GM13977 (cell line): ENCODE data around the gene LSS.
"Not testable (repeated sequence)": the region's sequence is repeated elsewhere in the genome, so short reads cannot be mapped to it uniquely, and the experiment has no call there.

Experiments
- DNase-seq: peaks from one replicate; pipeline ENCODE4 v3.0.0; 2012; ENCODE audit warnings: low spot score
- in situ Hi-C: fragments of 300-500 bp; cut with MboI; formaldehyde crosslinking; loops from one replicate; pipeline ENCODE4 v1.12.0; 2022; ENCODE audit warnings: low sequenced_read_pairs, low pct_unique_long_range_greater_than_20kb, mixed read lengths, inconsistent platforms; ENCODE audit not compliant: unreplicated experiment
- TF ChIP-seq, protein P1 (sequence below): IDR thresholded peaks from 2 replicates; pipeline ENCODE4 v1.5.1; 2012; ENCODE audit warnings: mild to moderate bottlenecking, control low read depth; ENCODE audit not compliant: insufficient read depth; ENCODE audit errors: extremely low read depth, missing control alignments

LSS gene

GRCh38 chr21:46141767-46142581 is 86.6 kb downstream of the LSS start:
- TF ChIP-seq, protein P1, sequence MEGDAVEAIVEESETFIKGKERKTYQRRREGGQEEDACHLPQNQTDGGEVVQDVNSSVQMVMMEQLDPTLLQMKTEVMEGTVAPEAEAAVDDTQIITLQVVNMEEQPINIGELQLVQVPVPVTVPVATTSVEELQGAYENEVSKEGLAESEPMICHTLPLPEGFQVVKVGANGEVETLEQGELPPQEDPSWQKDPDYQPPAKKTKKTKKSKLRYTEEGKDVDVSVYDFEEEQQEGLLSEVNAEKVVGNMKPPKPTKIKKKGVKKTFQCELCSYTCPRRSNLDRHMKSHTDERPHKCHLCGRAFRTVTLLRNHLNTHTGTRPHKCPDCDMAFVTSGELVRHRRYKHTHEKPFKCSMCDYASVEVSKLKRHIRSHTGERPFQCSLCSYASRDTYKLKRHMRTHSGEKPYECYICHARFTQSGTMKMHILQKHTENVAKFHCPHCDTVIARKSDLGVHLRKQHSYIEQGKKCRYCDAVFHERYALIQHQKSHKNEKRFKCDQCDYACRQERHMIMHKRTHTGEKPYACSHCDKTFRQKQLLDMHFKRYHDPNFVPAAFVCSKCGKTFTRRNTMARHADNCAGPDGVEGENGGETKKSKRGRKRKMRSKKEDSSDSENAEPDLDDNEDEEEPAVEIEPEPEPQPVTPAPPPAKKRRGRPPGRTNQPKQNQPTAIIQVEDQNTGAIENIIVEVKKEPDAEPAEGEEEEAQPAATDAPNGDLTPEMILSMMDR, result no peak
- in situ Hi-C loops, result no loop called here
- no peak for DNase-seq

- DNase-seq, in situ Hi-C loops: not testable (repeated sequence)
These were observed 88.1 kb downstream of the LSS start for GRCh38 chr21:46140352-46141003.

GRCh38 chr21:46139686-46140085 is 88.9 kb downstream of the LSS start:
- TF ChIP-seq, protein P1, result no peak
- in situ Hi-C loops, result no loop called here
- DNase-seq, result no peak

DNA sequence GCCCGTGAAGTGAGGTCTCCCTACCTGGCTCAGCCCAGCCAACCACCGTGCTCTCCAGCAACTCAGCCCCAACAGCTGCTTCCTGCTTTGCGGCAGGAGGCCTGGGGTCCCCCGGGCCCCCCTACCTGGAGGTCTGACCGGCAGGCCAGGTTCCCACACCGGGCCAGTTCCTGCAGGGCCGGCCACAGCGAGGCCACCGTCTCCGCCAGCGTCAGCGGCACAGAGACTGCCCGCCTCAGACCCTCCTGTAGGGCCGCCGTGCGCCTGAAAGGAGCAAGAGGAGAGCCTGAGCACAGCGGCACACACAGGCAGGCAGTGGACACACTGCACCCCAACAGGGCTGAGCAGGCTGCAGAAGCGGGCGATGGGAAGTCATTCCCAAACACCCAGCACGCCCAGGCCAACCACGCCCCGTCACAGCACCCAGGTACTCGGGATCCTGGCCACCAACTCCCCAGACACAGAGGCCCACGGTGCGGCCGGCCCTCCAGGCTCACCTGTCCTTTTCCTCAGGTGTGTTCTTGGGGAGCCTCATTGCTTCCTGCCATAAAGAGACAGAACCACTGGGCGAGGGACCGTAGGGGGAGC is 90.1 kb downstream of the LSS start:
- TF ChIP-seq, protein P1, result no peak
- in situ Hi-C loops, result no loop called here
- DNase-seq, result no peak
